ENCODE data around the gene REC114. TPM values are rescaled to one million over a fixed set of nuclear protein-coding genes. Genes with fewer than 3 reads are reported as not detected.
"Not testable (repeated sequence)": the region's sequence is repeated elsewhere in the genome, so short reads cannot be mapped to it uniquely, and the experiment has no call there.

The REC114 gene
- total RNA-seq, 1 donor from 2014 or later, result not detected

- Histone ChIP-seq H3K4me3 (no peak overlapping the region), H3K36me3 (no peaks in the 10 kb centered on the region), H3K27me3 (no peaks in the 10 kb centered on the region), H3K27ac (no peak overlapping the region), H3K4me1 (no peaks in the 10 kb centered on the region), H3K9me3 (no peaks in the 10 kb centered on the region)
- no peak for DNase-seq (ENCODE audit: extremely low spot score in 2 of 2)
- TF ChIP-seq POLR2A (IDR thresholded peaks at IDR 0.05) (no peak), POLR2AphosphoS5 (IDR thresholded peaks at IDR 0.05; ENCODE audit: insufficient read depth in 1 of 2, low read depth in 1 of 2) (no peak)
- TF ChIP-seq, protein P1, sequence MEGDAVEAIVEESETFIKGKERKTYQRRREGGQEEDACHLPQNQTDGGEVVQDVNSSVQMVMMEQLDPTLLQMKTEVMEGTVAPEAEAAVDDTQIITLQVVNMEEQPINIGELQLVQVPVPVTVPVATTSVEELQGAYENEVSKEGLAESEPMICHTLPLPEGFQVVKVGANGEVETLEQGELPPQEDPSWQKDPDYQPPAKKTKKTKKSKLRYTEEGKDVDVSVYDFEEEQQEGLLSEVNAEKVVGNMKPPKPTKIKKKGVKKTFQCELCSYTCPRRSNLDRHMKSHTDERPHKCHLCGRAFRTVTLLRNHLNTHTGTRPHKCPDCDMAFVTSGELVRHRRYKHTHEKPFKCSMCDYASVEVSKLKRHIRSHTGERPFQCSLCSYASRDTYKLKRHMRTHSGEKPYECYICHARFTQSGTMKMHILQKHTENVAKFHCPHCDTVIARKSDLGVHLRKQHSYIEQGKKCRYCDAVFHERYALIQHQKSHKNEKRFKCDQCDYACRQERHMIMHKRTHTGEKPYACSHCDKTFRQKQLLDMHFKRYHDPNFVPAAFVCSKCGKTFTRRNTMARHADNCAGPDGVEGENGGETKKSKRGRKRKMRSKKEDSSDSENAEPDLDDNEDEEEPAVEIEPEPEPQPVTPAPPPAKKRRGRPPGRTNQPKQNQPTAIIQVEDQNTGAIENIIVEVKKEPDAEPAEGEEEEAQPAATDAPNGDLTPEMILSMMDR (IDR thresholded peaks at IDR 0.05), result no peak
- intact Hi-C loops (cut with DNase I), result no loop called here
Observed at GRCh38 chr15:73474785-73475184, 31.8 kb downstream of the REC114 start.

- intact Hi-C loops (cut with DNase I), result no loop called here
- no peaks in the 10 kb centered on the region for H3K36me3 ChIP-seq
- no peak overlapping the region for H3K4me3 ChIP-seq
- H3K9me3 ChIP-seq, result no peaks in the 10 kb centered on the region
- H3K27me3 ChIP-seq, result no peaks in the 10 kb centered on the region
- TF ChIP-seq POLR2AphosphoS5 (IDR thresholded peaks at IDR 0.05; ENCODE audit: insufficient read depth in 1 of 2, low read depth in 1 of 2), result no peak
- H3K27ac ChIP-seq, result no peak overlapping the region
- no peaks in the 10 kb centered on the region for H3K4me1 ChIP-seq
- no peak for DNase-seq (ENCODE audit: extremely low spot score in 2 of 2)
Observed at GRCh38 chr15:73476704-73477216, 33.8 kb downstream of the REC114 start.

DNA sequence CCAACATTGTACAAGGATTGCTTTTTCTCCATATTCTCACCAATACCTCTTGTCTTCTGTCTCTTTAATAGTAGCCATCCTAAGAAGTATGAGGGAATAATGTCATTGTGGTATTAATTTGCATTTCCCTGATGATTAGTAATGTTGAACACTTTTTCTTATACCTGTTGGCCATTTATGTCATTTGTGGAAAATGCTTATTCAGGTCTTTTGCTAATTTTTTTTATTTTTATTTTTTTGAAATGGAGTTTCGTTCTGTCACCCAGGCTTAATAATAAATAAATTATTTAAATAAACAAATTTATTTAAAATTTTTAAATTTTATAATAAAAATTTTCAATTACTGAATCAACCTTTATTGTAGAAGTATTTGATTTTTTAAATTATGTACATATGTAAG lies 37.1 kb downstream of the REC114 start:
- intact Hi-C loops (cut with DNase I), result no loop called here
- H3K9me3 ChIP-seq, result no peaks in the 10 kb centered on the region
- H3K4me1 ChIP-seq, result no peaks in the 10 kb centered on the region
- H3K27me3 ChIP-seq, result no peaks in the 10 kb centered on the region
- H3K27ac ChIP-seq, result no peak overlapping the region
- no peaks in the 10 kb centered on the region for H3K36me3 ChIP-seq
- DNase-seq (ENCODE audit: extremely low spot score in 2 of 2), result no peak
- no peak overlapping the region for H3K4me3 ChIP-seq
- no peak for TF ChIP-seq POLR2A (IDR thresholded peaks at IDR 0.05)

DNA sequence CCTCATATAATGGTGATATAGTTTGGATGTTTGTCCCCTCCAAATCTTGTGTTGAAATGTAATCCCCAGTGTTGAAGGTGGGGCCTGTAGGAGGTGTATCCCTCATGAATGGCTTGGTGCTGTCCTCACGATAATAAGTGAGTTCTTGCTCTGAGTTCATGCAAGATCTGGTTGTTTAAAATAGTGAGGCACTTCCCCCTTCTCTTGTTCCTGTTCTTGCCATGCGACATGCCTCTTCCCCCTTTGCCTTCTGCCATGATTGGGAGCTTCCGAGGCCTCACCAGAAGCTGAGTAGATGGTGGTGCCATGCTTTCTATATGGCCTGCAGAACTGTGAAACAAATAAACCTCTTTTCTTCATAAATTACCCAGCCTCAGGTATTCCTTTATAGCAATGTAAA lies 39.2 kb downstream of the REC114 start:
- no peak for DNase-seq (ENCODE audit: extremely low spot score in 2 of 2)
- TF ChIP-seq POLR2AphosphoS5 (IDR thresholded peaks at IDR 0.05; ENCODE audit: insufficient read depth in 1 of 2, low read depth in 1 of 2), result no peak
- TF ChIP-seq POLR2A (IDR thresholded peaks at IDR 0.05), result no peak
- TF ChIP-seq, protein P1 (IDR thresholded peaks at IDR 0.05), result no peak
- Histone ChIP-seq H3K4me1 (no peaks in the 10 kb centered on the region), H3K4me3 (no peak overlapping the region), H3K9me3 (no peaks in the 10 kb centered on the region), H3K27ac (no peak overlapping the region), H3K36me3 (no peaks in the 10 kb centered on the region), H3K27me3 (no peaks in the 10 kb centered on the region)
- intact Hi-C loops (cut with DNase I), result no loop called here

GRCh38 chr15:73483053-73483452 lies 40.1 kb downstream of the REC114 start:
- Histone ChIP-seq H3K27ac (no peak overlapping the region), H3K27me3 (no peaks in the 10 kb centered on the region), H3K9me3 (no peaks in the 10 kb centered on the region), H3K4me1 (no peaks in the 10 kb centered on the region), H3K4me3 (no peak overlapping the region), H3K36me3 (no peaks in the 10 kb centered on the region)
- DNase-seq (ENCODE audit: extremely low spot score in 2 of 2), result no peak
- intact Hi-C loops (cut with DNase I), result no loop called here
- TF ChIP-seq POLR2AphosphoS5 (IDR thresholded peaks at IDR 0.05; ENCODE audit: insufficient read depth in 1 of 2, low read depth in 1 of 2) (no peak), POLR2A (IDR thresholded peaks at IDR 0.05) (no peak)

- Histone ChIP-seq H3K9me3 (no peaks in the 10 kb centered on the region), H3K27me3 (no peaks in the 10 kb centered on the region), H3K27ac (no peak overlapping the region), H3K4me3 (no peak overlapping the region), H3K4me1 (no peaks in the 10 kb centered on the region), H3K36me3 (no peaks in the 10 kb centered on the region)
- intact Hi-C loops (cut with DNase I), result no loop called here
- no peak for DNase-seq (ENCODE audit: extremely low spot score in 2 of 2)
- TF ChIP-seq POLR2AphosphoS5 (IDR thresholded peaks at IDR 0.05; ENCODE audit: insufficient read depth in 1 of 2, low read depth in 1 of 2) (no peak), POLR2A (IDR thresholded peaks at IDR 0.05) (no peak)
- TF ChIP-seq, protein P1 (IDR thresholded peaks at IDR 0.05), result no peak
Observed at GRCh38 chr15:73485372-73485771, 42.4 kb downstream of the REC114 start.

DNA sequence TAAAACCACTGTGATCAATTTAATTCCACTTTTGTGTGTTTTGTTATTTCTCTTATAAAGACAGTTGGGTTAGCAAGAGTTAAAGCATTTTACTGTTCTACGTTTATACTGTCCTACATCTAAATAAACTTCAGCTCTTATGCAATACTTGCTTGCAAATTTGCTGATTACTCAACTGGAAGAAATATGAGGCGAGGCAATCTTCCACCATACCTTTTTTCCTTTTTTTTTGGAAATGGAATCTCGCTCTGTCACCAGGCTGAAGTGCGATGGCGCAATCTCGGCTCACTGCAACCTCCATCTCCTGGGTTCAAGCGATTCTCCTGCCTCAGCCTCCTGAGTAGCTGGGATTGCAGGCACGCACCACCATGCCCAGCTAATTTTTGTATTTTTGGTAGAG lies 42.9 kb downstream of the REC114 start:
- H3K36me3 ChIP-seq; H3K4me1 ChIP-seq; H3K27ac ChIP-seq; H3K4me3 ChIP-seq; H3K9me3 ChIP-seq; DNase-seq (ENCODE audit: extremely low spot score in 2 of 2); H3K27me3 ChIP-seq; intact Hi-C loops (cut with DNase I): not testable (repeated sequence)
